MCF 10A (cell line): ENCODE data around the gene COPG2. TPM values are rescaled to one million over a fixed set of nuclear protein-coding genes. Genes with fewer than 3 reads are reported as not detected.

ENCODE experiments used
- Bru-seq: library from RNA; stranded (reverse); fragments of 400-500 nt; gene quantifications from one replicate; lab custom pipeline; 2021; lab: Mats Ljungman, UMichigan
- BruChase-seq, 2 experiments: library from RNA; stranded (reverse); fragments of 400-500 nt; gene quantifications; one replicate each; lab custom pipeline; 2021; lab: Mats Ljungman, UMichigan
- BruUV-seq: library from RNA; stranded (reverse); fragments of 400-500 nt; replicated peaks from 2 replicates; lab custom pipeline; 2021; lab: Mats Ljungman, UMichigan
- CTCF ChIA-PET: fragments of 300-600 bp; sonication (Branson Sonifier 250); formaldehyde crosslinking; extraction: SDS; loops from one replicate; lab custom pipeline; 2021; ENCODE audit warnings: antibody characterized with exemption, inconsistent platforms; lab: Yijun Ruan, JAX
- POLR2A ChIA-PET: fragments of 300-600, 350-650 bp; sonication (Branson Sonifier 250); formaldehyde crosslinking; extraction: SDS; loops from one replicate; lab custom pipeline; 2020; ENCODE audit warnings: antibody characterized with exemption, inconsistent platforms; lab: Yijun Ruan, JAX
- DNase-seq: peaks from one replicate; pipeline ENCODE4 v3.0.0-alpha.2; 2018; ENCODE audit not compliant: unreplicated experiment
- H3K27ac Mint-ChIP-seq: one replicate; pipeline ENCODE4 v1.8.0; 2022; ENCODE audit warnings: mild to moderate bottlenecking, low read depth, mixed read lengths; ENCODE audit not compliant: unreplicated experiment
- H3K27me3 Mint-ChIP-seq: one replicate; pipeline ENCODE4 v1.8.0; 2022; ENCODE audit warnings: mixed read lengths; ENCODE audit not compliant: insufficient read depth, unreplicated experiment
- H3K36me3 Mint-ChIP-seq: one replicate; pipeline ENCODE4 v1.8.0; 2022; ENCODE audit warnings: mild to moderate bottlenecking, moderate library complexity, mixed read lengths; ENCODE audit not compliant: insufficient read depth, unreplicated experiment
- H3K4me1 Mint-ChIP-seq: one replicate; pipeline ENCODE4 v1.8.0; 2022; ENCODE audit warnings: mixed read lengths; ENCODE audit not compliant: insufficient read depth, unreplicated experiment
- H3K4me3 Mint-ChIP-seq: one replicate; pipeline ENCODE4 v1.8.0; 2022; ENCODE audit warnings: mild to moderate bottlenecking, moderate library complexity, mixed read lengths; ENCODE audit not compliant: unreplicated experiment
- H3K9me3 Mint-ChIP-seq: one replicate; pipeline ENCODE4 v1.8.0; 2022; ENCODE audit warnings: mixed read lengths; ENCODE audit not compliant: unreplicated experiment
- CTCF ChIP-seq: fragments of 200-600 bp; IDR thresholded peaks from one replicate; pipeline ENCODE4 v1.8.0; 2022; ENCODE audit warnings: antibody characterized with exemption, mild to moderate bottlenecking; ENCODE audit not compliant: unreplicated experiment
- intact Hi-C: fragments of 100-400 bp; cut with micrococcal nuclease; formaldehyde crosslinking; loops from 2 replicates; pipeline ENCODE4 v1.14.1; 2022
- long read RNA-seq: library from polyadenylated mRNA; stranded (forward); transcript quantifications from one replicate; pipeline ENCODE4 v2.0.0, GENCODE V29; 2022
- total RNA-seq: library from RNA; stranded (reverse); gene quantifications from 2 replicates; pipeline ENCODE4 v1.2.3, GENCODE V29; 2022

COPG2 gene
- 24.1 and 24.7 TPM in 2 replicates for total RNA-seq
- percentile 58 among the genes with signal in this experiment for Bru-seq, nascent RNA
- BruChase-seq, experiment 1, labeled RNA remaining after a 6-hour chase = percentile 53 among the genes with signal in this experiment
- percentile 48 among the genes with signal in this experiment for BruChase-seq, experiment 2, labeled RNA remaining after a 2-hour chase
- long read RNA-seq, transcript COPG2-202 (24 exons, 3,134 nt) = major isoform, 32 of 38 reads
- long read RNA-seq, partial matches to known transcripts = 2 of 38 reads
- long read RNA-seq, other reads (novel, unspliced or antisense) = 4 of 38 reads

GRCh38 chr7:130668258-130669084 is at the start of gene COPG2:
Gene COPG2 (minus strand): TSS chr7:130668748. CDS start chr7:130668668, 80 bp downstream.
- no peaks in the 10 kb centered on the region for H3K9me3 Mint-ChIP-seq
- H3K27me3 Mint-ChIP-seq = no peaks in the 10 kb centered on the region
- peaks cover 9% of the 10 kb centered on the region for H3K4me1 Mint-ChIP-seq
- intact Hi-C loops = no loop called here
- no TSS peak for BruUV-seq
- TF ChIP-seq CTCF = no peak
- H3K27ac Mint-ChIP-seq = peak within 1 kb of the TSS; percentile 44
- DNase-seq = peak; percentile 82
- CTCF ChIA-PET = no interaction called here
- POLR2A ChIA-PET = interaction anchor here (0.6 to 0.9 kb wide), 5 partner anchors 26 to 598 kb away, joined by 3 to 4 read pairs (median 3); partner anchors contain the start of genes KLHDC10 and TMEM209
- peak within 1 kb of the TSS; percentile 81 for H3K4me3 Mint-ChIP-seq
- no peaks in the 10 kb centered on the region for H3K36me3 Mint-ChIP-seq

DNA sequence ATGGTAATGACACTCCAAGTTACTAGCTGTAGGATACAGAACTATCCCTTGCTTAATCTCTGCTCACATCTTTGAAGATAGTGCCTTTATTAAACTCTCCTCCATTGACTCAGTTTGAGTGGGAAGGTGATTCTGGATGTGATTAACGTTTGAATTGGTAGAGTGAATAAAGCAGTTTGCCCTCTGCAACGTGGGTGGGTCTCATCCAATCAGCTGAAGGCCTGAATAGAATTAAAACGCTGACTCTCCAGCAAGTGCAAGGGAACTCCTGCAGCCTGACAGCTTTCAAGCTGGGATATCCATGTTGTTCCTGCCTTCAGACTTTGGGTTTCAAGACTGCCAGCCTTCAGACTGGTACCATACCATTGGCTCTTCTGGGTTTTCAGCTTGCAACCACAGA is 43.9 kb upstream of the COPG2 start:
- DNase-seq = no peak
- no peak for TF ChIP-seq CTCF
- ChIA-PET POLR2A (no interaction called here), CTCF (interaction anchor here (1.6 kb wide), 1 partner anchor 10 kb away, joined by 6 read pairs; no protein-coding TSS in a partner anchor)
- H3K4me3 Mint-ChIP-seq = no peak overlapping the region
- no peaks in the 10 kb centered on the region for H3K4me1 Mint-ChIP-seq
- BruUV-seq = no TSS peak
- H3K36me3 Mint-ChIP-seq = no peaks in the 10 kb centered on the region
- no peaks in the 10 kb centered on the region for H3K9me3 Mint-ChIP-seq
- intact Hi-C loops = no loop called here
- H3K27ac Mint-ChIP-seq = no peak overlapping the region
- peaks cover 11% of the 10 kb centered on the region for H3K27me3 Mint-ChIP-seq

GRCh38 chr7:130708766-130709165 is 40.2 kb upstream of the COPG2 start:
- Mint-ChIP-seq H3K36me3 (no peaks in the 10 kb centered on the region), H3K9me3 (peaks cover 13% of the 10 kb centered on the region), H3K27ac (no peak overlapping the region), H3K27me3 (peaks cover 25% of the 10 kb centered on the region), H3K4me1 (no peaks in the 10 kb centered on the region), H3K4me3 (no peak overlapping the region)
- no peak for DNase-seq
- CTCF ChIA-PET = no interaction called here
- POLR2A ChIA-PET = interaction anchor here (0.7 kb wide), 1 partner anchor 595 kb away, joined by 3 read pairs; no protein-coding TSS in a partner anchor
- no TSS peak for BruUV-seq
- no peak for TF ChIP-seq CTCF
- intact Hi-C loops = no loop called here

DNA sequence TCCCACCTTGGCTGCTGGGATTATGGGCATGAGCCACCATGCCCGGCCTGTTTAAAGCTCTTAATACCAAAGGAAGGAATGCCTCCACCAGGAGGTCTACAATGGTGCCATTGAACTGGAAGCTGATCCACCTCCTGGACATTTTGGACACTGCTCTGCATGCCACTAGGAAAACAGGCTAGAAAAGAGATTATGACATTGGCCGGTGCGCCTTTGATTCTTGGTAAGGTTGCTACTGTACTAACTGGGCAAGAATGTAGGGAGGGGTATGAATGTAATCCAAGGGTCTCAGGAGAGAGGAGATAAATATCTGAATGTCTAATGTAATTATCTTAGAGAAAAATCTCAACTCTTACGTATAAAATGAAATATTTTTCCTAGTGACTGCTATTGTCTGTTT is 39.5 kb upstream of the COPG2 start:
- POLR2A ChIA-PET = interaction anchor here (0.7 kb wide), 1 partner anchor 594 kb away, joined by 3 read pairs; no protein-coding TSS in a partner anchor
- BruUV-seq = no TSS peak
- Mint-ChIP-seq H3K4me1 (no peaks in the 10 kb centered on the region), H3K27ac (no peak overlapping the region), H3K27me3 (peaks cover 25% of the 10 kb centered on the region), H3K36me3 (no peaks in the 10 kb centered on the region), H3K9me3 (peaks cover 13% of the 10 kb centered on the region), H3K4me3 (no peak overlapping the region)
- DNase-seq = no peak
- CTCF ChIA-PET = no interaction called here
- intact Hi-C loops = no loop called here
- TF ChIP-seq CTCF = no peak
